Measurements from ENCODE around the gene DPP6.
"Not testable (repeated sequence)": the region's sequence is repeated elsewhere in the genome, so short reads cannot be mapped to it uniquely, and the experiment has no call there.

Gene DPP6

DNA sequence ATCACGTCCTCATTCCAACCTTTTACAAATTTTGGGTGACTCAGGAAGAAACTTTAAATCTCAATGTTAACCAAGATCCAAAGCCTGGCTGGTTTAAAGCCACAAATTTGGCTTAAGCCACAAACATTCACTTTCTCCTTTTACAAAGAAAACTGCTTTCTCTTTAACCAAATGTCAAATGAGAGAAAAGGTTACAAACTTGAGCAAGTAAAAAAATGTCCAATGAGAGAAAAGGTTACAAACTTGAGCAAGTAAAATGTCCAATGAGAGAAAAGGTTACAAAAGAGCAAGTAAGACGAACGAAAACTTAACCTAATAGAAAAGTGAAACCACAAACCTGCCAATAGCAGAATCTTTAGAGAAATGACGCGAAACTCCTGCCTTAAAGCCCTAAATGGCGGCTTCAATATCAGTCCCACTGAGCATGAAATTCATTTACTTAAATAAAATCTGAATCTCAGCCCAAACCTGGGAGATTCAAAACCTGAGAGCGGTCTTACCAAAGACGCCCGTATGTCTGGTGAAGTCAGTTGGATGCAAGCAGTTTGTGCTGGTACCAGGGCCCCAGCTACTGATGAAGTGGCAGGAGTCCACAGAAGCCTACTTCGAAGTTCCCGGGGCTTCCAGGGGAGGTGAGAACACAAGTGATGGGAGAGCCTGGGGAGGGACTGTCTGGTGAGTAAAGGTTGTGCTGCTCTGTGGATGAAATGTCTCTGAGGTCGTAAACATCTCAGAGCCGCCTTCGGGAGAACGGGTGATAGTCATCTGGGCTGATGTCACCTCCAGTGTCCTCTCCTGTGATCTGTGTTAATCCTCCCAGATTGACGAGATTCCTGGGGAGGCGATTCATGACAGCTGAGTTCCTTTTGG is 876.2 kb downstream of the DPP6 start:
- DNase-seq (ENCODE audit: low read depth in 2 of 2): no peak

DNA sequence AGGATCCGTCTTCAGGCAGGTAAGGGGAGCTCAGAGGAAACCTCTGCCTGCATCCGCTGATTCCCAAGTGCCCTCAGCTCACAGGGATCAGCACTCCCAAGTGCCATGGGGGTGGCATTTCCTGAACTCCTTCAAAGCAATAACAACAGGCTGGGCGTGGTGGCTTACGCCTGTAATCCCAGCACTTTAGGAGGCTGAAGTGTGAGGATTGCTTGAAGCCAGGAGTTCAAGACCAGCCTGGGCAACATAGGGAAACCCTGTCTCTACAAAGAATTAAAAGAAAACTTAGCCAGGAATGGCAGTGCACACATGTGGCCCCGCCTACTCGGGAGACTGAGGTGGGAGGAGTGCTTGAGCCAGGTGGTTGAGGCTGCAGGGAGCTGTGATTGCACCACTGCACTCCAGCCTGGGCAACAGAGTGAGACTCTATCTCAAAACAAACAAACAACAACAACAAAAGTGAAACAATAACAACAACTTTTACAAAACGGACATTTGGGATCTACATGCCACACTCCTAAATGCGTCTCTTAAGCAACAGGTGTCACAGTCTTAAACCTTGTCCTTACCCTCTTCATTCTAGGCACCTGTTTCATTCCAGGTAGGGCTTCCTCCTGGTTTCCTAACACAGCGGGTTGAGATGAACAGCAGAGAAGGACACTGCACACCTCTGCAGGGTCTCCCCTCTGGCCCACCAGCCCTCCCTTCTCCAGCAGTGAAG is 877.0 kb downstream of the DPP6 start:
- no peak for DNase-seq (ENCODE audit: low read depth in 2 of 2)

DNA sequence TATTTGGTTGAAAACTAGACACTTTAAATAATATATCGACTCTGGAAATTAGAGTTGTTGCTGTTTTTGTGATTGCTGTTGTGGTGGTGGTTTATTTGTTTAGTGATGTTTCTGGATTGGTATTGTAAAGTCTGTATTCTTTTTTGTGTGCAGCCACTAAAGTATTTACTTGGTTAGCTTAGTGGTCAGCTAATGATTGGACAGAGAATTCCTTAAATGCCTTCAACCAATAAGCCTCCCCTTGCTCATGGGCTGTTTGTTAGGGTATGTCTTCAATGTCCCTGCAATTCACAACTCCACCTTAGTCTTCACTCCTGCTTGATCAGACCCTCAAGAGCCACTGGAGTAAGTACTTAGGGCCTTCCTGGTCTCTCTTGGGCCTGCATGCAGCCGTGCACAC is 879.7 kb downstream of the DPP6 start:
- no peak for DNase-seq (ENCODE audit: low read depth in 2 of 2)

- DNase-seq (ENCODE audit: low read depth in 2 of 2): not testable (repeated sequence)
Measured at GRCh38 chr7:154934353-154934952, 882.3 kb downstream of the DPP6 start.

GRCh38 chr7:154937837-154938236 is 885.6 kb downstream of the DPP6 start:
- no peak for DNase-seq (ENCODE audit: low read depth in 2 of 2)

GRCh38 chr7:154942691-154943090 is 890.5 kb downstream of the DPP6 start:
- no peak for DNase-seq (ENCODE audit: low read depth in 2 of 2)
